Trophoblast cell (in vitro differentiated cells and primary cell): ENCODE data around the gene CTSH.

Source experiments
- DNase-seq, 2 donors: peaks; one replicate each; pipeline ENCODE4 v3.0.0-alpha.2; 2016
- H2AFZ ChIP-seq: 2 replicates; pipeline ENCODE4 v1.6.1; 2013; ENCODE audit warnings: low read length, moderate library complexity, mild to moderate bottlenecking; ENCODE audit not compliant: insufficient read depth, poor library complexity
- H2AK5ac ChIP-seq: 2 replicates; pipeline ENCODE4 v1.6.1; 2013; ENCODE audit warnings: mild to moderate bottlenecking, low read length
- H2BK120ac ChIP-seq: 2 replicates; pipeline ENCODE4 v1.6.1; 2013; ENCODE audit warnings: low read length, mild to moderate bottlenecking, moderate library complexity; ENCODE audit not compliant: insufficient read depth, poor library complexity
- H2BK12ac ChIP-seq: 2 replicates; pipeline ENCODE4 v1.6.1; 2013; ENCODE audit warnings: mild to moderate bottlenecking, low read length, moderate library complexity
- H2BK5ac ChIP-seq: 2 replicates; pipeline ENCODE4 v1.6.1; 2013; ENCODE audit warnings: low read length, low read depth, moderate library complexity, mild to moderate bottlenecking; ENCODE audit not compliant: poor library complexity
- H3K14ac ChIP-seq: 2 replicates; pipeline ENCODE4 v1.6.1; 2013; ENCODE audit warnings: mild to moderate bottlenecking, low read length
- H3K18ac ChIP-seq: 2 replicates; pipeline ENCODE4 v1.6.1; 2013; ENCODE audit warnings: mild to moderate bottlenecking, low read length
- H3K23ac ChIP-seq: 2 replicates; pipeline ENCODE4 v1.6.1; 2013; ENCODE audit warnings: low read length
- H3K27ac ChIP-seq: 2 replicates; pipeline ENCODE4 v1.5.1; 2013; ENCODE audit warnings: low read depth, mild to moderate bottlenecking, inconsistent platforms, low read length, moderate library complexity
- H3K27me3 ChIP-seq: 2 replicates; pipeline ENCODE4 v1.6.1; 2013; ENCODE audit warnings: inconsistent platforms, mild to moderate bottlenecking, low read length, moderate library complexity; ENCODE audit not compliant: insufficient read depth
- H3K36me3 ChIP-seq, 2 experiments: 1 replicate in 1 of 2; 2 replicates in 1 of 2; pipeline ENCODE4 v1.6.1; 2013; ENCODE audit warnings: low read length in 2 of 2, mild to moderate bottlenecking in 2 of 2, moderate library complexity in 1 of 2; ENCODE audit not compliant: insufficient read depth in 2 of 2, control insufficient read depth in 1 of 2
- H3K4ac ChIP-seq: 2 replicates; pipeline ENCODE4 v1.6.1; 2013; ENCODE audit warnings: low read depth, mild to moderate bottlenecking, low read length, moderate library complexity
- H3K4me1 ChIP-seq, 2 experiments: 1 replicate in 1 of 2; 2 replicates in 1 of 2; pipeline ENCODE4 v1.6.1; 2013; ENCODE audit warnings: low read length in 2 of 2, mild to moderate bottlenecking in 2 of 2, moderate library complexity in 1 of 2; ENCODE audit not compliant: insufficient read depth in 2 of 2, control insufficient read depth in 1 of 2
- H3K4me2 ChIP-seq: 2 replicates; pipeline ENCODE4 v1.6.1; 2013; ENCODE audit warnings: inconsistent platforms, mild to moderate bottlenecking, low read length, moderate library complexity
- H3K4me3 ChIP-seq: 2 replicates; pipeline ENCODE4 v1.5.1; 2013; ENCODE audit warnings: mild to moderate bottlenecking, low read depth, low read length, inconsistent platforms
- H3K79me1 ChIP-seq: one replicate; pipeline ENCODE4 v1.6.1; 2013; ENCODE audit warnings: low read length
- H3K79me2 ChIP-seq: 2 replicates; pipeline ENCODE4 v1.6.1; 2013; ENCODE audit warnings: low read length, mild to moderate bottlenecking; ENCODE audit not compliant: control insufficient read depth, insufficient read depth, poor library complexity
- H3K9ac ChIP-seq: 2 replicates; pipeline ENCODE4 v1.6.1; 2013; ENCODE audit warnings: mild to moderate bottlenecking, low read length
- H3K9me3 ChIP-seq: 2 replicates; pipeline ENCODE4 v1.6.1; 2013; ENCODE audit warnings: low read depth, mild to moderate bottlenecking, control low read depth, inconsistent platforms, low read length; ENCODE audit not compliant: insufficient read depth
- H4K12ac ChIP-seq: 2 replicates; pipeline ENCODE4 v1.6.1; 2013; ENCODE audit warnings: low read depth, mild to moderate bottlenecking, low read length, moderate library complexity
- H4K8ac ChIP-seq: 2 replicates; pipeline ENCODE4 v1.6.1; 2013; ENCODE audit warnings: low read depth, mild to moderate bottlenecking, low read length, moderate library complexity
- H4K91ac ChIP-seq: one replicate; pipeline ENCODE4 v1.6.1; 2013; ENCODE audit warnings: low read depth, mild to moderate bottlenecking, low read length, moderate library complexity
- WGBS: extraction: QIAGEN DNeasy Blood & Tissue Kit; methylation state at CpG from one replicate; pipeline ENCODE4 v1.1.7; 2013; ENCODE audit warnings: missing lambda C conversion rate; ENCODE audit not compliant: insufficient read length, insufficient coverage; ENCODE audit errors: extremely low coverage; 5-methylcytosine and 5-hydroxymethylcytosine counted together

CTSH gene

DNA sequence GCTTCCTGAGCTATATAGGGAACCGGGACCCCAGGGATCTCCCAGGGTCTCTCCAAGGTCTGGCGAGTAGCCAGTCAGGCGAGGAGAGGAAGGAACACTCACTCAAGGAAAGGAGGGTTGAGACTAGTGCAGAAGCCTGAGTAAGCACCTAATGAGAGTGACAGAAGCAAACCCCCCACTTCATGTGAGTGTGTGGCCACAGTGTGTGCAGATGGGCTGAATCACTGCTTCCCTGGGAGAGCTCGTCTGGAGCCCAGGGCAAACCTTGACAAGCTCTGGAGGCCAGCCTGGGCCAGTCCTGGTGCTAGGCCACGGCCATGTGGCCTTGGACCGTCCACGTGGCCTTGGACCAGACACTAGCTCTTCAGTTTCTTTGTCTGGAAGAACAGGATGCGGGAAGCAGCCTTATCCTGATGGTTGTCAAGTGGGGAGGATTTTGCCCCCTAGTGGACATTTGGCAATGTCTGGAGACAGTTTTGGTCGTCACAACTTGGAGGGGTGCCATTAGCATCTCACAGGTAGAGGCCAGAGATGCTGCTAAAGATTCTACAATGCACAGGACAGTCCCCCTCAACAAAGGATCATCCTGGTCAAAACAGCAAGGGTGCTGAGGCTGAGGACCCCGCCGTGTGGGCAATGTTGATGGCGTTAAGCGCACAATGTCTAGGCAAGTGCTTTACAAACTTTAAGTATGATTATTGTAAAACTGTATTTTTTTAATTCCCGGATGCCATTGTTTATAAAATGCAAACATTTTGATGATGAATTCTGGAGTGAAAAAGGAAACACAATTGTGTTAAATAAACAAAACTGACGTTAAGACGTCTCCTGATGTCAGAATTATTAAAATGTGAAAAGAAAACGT is 34.8 kb upstream of the CTSH start:
- no peak overlapping the region for H2BK5ac ChIP-seq
- H3K27ac ChIP-seq, result no peak overlapping the region
- H3K79me2 ChIP-seq, result no peaks in the 10 kb centered on the region
- peak overlapping the region; percentile 40 for H4K8ac ChIP-seq
- H3K27me3 ChIP-seq, result no peaks in the 10 kb centered on the region
- no peaks in the 10 kb centered on the region for H3K9me3 ChIP-seq
- H3K4me1 ChIP-seq, result peaks cover 0 to 3% of the 10 kb centered on the region in 2 experiments
- H2AK5ac ChIP-seq, result peak overlapping the region; percentile 24
- H3K23ac ChIP-seq, result no peak overlapping the region
- H2BK120ac ChIP-seq, result peak overlapping the region; percentile 7
- H3K9ac ChIP-seq, result no peak overlapping the region
- peak overlapping the region; percentile 7 for H2BK12ac ChIP-seq
- no peak overlapping the region for H2AFZ ChIP-seq
- H3K14ac ChIP-seq, result peak overlapping the region; percentile 18
- DNase-seq, result peak; percentile 76 to 91
- no peaks in the 10 kb centered on the region for H3K79me1 ChIP-seq
- peak overlapping the region; percentile 20 for H4K12ac ChIP-seq
- no peak overlapping the region for H3K18ac ChIP-seq
- H3K4me3 ChIP-seq, result no peak overlapping the region
- H4K91ac ChIP-seq, result peak overlapping the region; percentile 67
- H3K36me3 ChIP-seq, result peaks cover 0 to 2% of the 10 kb centered on the region in 2 experiments
- WGBS, result no CpG with 5 or more reads among the region's 17 CpGs
- H3K4ac ChIP-seq, result no peak overlapping the region
- no peak overlapping the region for H3K4me2 ChIP-seq

DNA sequence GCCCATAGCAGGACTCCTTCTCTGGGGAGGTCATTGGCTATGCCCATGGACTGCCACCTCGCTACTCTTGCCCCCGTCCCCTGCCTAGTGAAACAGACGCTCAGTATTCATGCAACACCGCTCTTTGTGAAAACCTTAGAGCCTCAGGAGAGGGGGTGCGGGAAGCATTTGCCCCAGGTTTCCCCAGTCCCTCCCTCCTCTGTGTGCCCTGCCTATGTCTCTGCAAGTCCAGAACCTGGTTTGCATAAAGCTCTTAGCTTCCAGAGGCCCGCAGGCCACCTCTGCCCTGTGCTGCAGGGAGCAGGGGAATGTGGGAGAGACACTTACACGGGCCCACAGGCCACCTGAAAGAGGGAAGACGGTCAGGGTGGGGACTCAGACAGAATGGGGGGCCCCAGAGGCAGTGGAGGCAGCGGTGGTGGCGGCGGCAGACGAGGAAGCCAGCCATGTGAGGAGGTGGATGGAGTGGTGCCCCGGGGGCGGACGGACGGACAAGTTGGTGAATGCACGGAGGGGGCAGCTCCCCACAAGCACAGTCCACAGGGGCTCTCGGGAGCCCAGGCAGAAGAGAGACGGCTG is 33.8 kb upstream of the CTSH start:
- Histone ChIP-seq H3K79me1 (no peaks in the 10 kb centered on the region), H3K4me2 (no peak overlapping the region), H3K9me3 (no peaks in the 10 kb centered on the region), H2AK5ac (no peak overlapping the region), H4K91ac (no peak overlapping the region), H3K27me3 (no peaks in the 10 kb centered on the region), H3K79me2 (no peaks in the 10 kb centered on the region), H3K23ac (no peak overlapping the region), H3K36me3 (no peaks in the 10 kb centered on the region), H3K27ac (no peak overlapping the region), H3K4me3 (no peak overlapping the region), H2BK120ac (no peak overlapping the region), H2AFZ (no peak overlapping the region), H2BK5ac (no peak overlapping the region), H4K8ac (peak overlapping the region; percentile 40), H3K9ac (no peak overlapping the region), H3K14ac (no peak overlapping the region), H3K4me1 (peaks cover 0 to 3% of the 10 kb centered on the region in 2 experiments), H2BK12ac (no peak overlapping the region), H4K12ac (no peak overlapping the region), H3K4ac (no peak overlapping the region), H3K18ac (no peak overlapping the region)
- no peak for DNase-seq
- WGBS, result no CpG with 5 or more reads among the region's 19 CpGs

DNA sequence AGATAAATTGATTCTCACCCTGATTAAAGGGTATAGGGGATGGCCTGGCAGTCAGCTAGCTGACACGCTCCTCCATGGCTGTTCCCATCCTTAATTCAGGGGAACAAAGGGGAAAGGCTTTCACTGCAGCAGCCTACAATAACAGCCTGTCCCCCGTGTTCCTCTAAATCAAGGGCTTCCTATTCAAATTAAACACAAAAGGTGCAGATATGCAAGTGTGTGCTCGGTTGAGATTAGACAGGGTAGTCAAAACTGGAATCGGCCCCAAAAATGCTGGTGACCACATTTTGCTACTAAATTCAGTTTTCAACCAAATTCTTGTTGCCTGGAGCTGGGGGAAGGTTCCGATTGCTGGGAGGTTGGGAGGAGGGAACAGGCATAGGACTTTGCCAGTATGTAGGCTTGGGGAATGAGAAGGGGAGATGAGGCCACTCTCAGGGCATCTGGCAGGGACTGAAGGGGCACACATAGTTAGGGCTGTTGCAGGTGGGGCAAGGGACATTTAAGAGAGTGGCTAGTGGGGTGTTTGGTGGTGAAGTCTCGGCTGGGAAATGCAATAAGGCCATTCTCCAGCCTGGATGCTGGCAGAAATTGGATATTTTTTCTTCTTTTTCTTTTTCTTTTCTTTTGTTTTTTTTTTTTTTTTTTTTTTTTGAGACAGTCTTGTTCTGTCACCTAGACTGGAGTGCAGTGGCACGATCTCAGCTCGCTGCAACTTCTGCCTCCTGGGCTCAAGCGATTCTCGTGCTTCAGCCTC is 32.9 kb upstream of the CTSH start:
- no peak overlapping the region for H4K91ac ChIP-seq
- H3K79me2 ChIP-seq, result no peaks in the 10 kb centered on the region
- DNase-seq, result no peak
- H3K4me3 ChIP-seq, result no peak overlapping the region
- H3K14ac ChIP-seq, result no peak overlapping the region
- H2AK5ac ChIP-seq, result no peak overlapping the region
- H3K9me3 ChIP-seq, result no peaks in the 10 kb centered on the region
- no peak overlapping the region for H4K8ac ChIP-seq
- H3K23ac ChIP-seq, result no peak overlapping the region
- H3K27ac ChIP-seq, result no peak overlapping the region
- no peak overlapping the region for H3K4me2 ChIP-seq
- no peaks in the 10 kb centered on the region for H3K79me1 ChIP-seq
- no peak overlapping the region for H2BK5ac ChIP-seq
- H4K12ac ChIP-seq, result no peak overlapping the region
- H3K4me1 ChIP-seq, result peaks cover 0 to 3% of the 10 kb centered on the region in 2 experiments
- no peak overlapping the region for H2BK12ac ChIP-seq
- H3K18ac ChIP-seq, result no peak overlapping the region
- H3K27me3 ChIP-seq, result no peaks in the 10 kb centered on the region
- H3K36me3 ChIP-seq, result no peaks in the 10 kb centered on the region
- H2AFZ ChIP-seq, result no peak overlapping the region
- no peak overlapping the region for H3K9ac ChIP-seq
- no CpG with 5 or more reads among the region's 10 CpGs for WGBS
- no peak overlapping the region for H2BK120ac ChIP-seq
- H3K4ac ChIP-seq, result no peak overlapping the region

DNA sequence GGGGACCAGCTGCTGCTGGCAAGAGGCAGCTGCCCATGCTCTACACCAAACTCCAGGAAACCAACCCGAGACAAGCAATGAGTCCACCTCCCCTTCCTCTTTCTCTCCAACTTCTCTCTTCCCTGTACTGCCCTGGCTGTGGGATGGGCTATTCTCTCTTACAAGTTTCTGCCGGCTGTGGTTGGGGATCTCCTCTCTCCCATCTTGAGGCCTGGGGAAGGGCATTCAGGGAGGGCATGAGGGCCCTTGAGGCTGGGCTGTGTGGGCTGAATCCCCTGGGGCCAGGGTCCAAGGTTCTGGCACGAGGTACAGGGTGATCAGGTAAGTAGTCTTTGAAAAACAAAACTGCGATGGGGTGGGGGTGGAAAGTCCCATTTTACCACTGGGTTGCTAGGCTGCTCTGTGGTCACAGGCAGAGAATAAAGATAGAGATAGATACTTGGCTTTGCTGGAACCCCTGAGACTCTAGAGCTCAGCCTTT is 32.3 kb upstream of the CTSH start:
- no peak overlapping the region for H3K9ac ChIP-seq
- no peak overlapping the region for H3K4me3 ChIP-seq
- no peaks in the 10 kb centered on the region for H3K9me3 ChIP-seq
- no peaks in the 10 kb centered on the region for H3K36me3 ChIP-seq
- no peak overlapping the region for H3K18ac ChIP-seq
- H3K4me2 ChIP-seq, result no peak overlapping the region
- H3K27me3 ChIP-seq, result no peaks in the 10 kb centered on the region
- H4K91ac ChIP-seq, result no peak overlapping the region
- no peaks in the 10 kb centered on the region for H3K79me2 ChIP-seq
- no peaks in the 10 kb centered on the region for H3K79me1 ChIP-seq
- H2BK120ac ChIP-seq, result no peak overlapping the region
- H4K12ac ChIP-seq, result no peak overlapping the region
- no peak overlapping the region for H3K4ac ChIP-seq
- no peak overlapping the region for H2BK5ac ChIP-seq
- H3K27ac ChIP-seq, result no peak overlapping the region
- DNase-seq, result peak in 1 of 2 donors; percentile 6
- no peak overlapping the region for H2BK12ac ChIP-seq
- no peak overlapping the region for H2AK5ac ChIP-seq
- H3K23ac ChIP-seq, result no peak overlapping the region
- no CpG with 5 or more reads among the region's 4 CpGs for whole genome bisulfite sequencing
- no peak overlapping the region for H2AFZ ChIP-seq
- H4K8ac ChIP-seq, result no peak overlapping the region
- H3K4me1 ChIP-seq, result peaks cover 0 to 3% of the 10 kb centered on the region in 2 experiments
- H3K14ac ChIP-seq, result no peak overlapping the region
